Right lobe of liver (tissue), 4 donors: Measurements from ENCODE around the gene USP17L15.
"Not testable (repeated sequence)": the region's sequence is repeated elsewhere in the genome, so short reads cannot be mapped to it uniquely, and the experiment has no call there.

Source experiments
- CTCF ChIP-seq, 4 donors: fragments of 200-600 bp in 3 of 4; fragments of 450-650 bp in 1 of 4; IDR thresholded peaks; one replicate each; pipeline versions ENCODE4 v1.5.1 to v1.8.0; 2016 to 2022; ENCODE audit warnings: antibody characterized with exemption in 4 of 4, mild to moderate bottlenecking in 2 of 4
- POLR2A ChIP-seq: fragments of 450-650 bp; IDR thresholded peaks from one replicate; pipeline ENCODE4 v1.6.1; 2017; ENCODE audit warnings: antibody characterized with exemption, mild to moderate bottlenecking
- donor health status: DM: no; HTN: no; CAD: no.
- donor health status: DM: no; HTN: no; CAD: no.
- donor health status: DM: no; HTN: yes; CAD: no.

GRCh38 chr4:9224596-9224995 lies 9.6 kb upstream of the USP17L15 start, which contains the start of gene USP17L13:
- TF ChIP-seq CTCF (IDR thresholded peaks at IDR 0.05); POLR2A: not testable (repeated sequence)
